ENCODE data around the gene NPIPA2. TPM values are rescaled to one million over a fixed set of nuclear protein-coding genes. Genes with fewer than 3 reads are reported as not detected.
"Not testable (repeated sequence)": the region's sequence is repeated elsewhere in the genome, so short reads cannot be mapped to it uniquely, and the experiment has no call there.

NPIPA2 gene
- 4.1 TPM for polyA plus RNA-seq (2013, experiment 1 of 4)
- polyA plus RNA-seq (2013, experiment 2 of 4): 9.3 TPM
- polyA plus RNA-seq (2013, experiment 3 of 4): 10.2 TPM
- 5.6 TPM for polyA plus RNA-seq (2013, experiment 4 of 4)

DNA sequence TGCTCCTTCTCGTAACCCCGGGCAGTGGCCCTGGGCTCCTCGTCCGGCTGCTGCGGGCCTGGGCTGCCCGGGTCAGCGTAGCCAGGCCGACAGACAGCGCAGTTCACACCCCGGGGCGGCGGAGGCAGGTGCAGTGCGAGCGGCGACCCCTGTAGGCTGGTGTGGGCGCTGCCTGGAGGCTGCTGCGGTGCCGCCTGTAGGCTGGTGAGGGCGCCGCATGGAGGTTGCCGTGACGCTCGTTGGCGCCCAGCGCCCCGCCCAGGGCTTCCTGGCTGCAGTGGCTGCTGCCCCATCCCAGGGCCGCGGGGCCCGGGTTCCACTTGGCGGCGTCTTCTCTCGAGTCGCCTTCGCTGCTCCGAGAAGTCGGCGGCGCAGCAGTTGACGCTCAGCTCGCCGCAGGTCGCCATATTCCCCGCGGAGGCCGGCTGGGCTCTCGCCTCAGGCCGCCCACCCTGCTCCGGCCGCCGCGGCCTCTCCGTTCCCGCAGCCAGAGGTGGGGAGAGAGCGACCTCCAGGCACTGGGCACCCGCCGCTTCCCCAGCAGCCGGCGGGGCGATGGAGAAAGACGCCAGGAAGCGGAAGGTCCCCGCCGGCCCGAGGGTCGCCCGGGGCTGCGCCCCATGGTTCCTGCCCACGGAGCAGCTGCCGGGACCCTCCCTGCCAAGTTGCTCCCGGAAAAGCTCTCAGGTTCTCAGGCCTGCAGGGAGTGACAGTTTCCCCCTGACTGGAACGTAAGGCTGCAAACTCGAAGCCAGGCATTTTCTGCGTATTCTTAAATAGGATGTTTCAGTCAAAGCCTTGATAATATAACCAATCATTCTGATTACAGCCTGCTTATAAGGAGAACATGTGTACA is at the start of gene NPIPA2:
Gene NPIPA2 (plus strand): TSS at position 261 of the 856 bp plus-strand sequence. CDS start 5,533 bp downstream, outside the sequence.
- H3K4me3 ChIP-seq (ENCODE audit: insufficient read depth, low read depth, low read length); H3K4me1 ChIP-seq (ENCODE audit: control insufficient read depth, insufficient read depth, low read length); H3K27me3 ChIP-seq (ENCODE audit: control insufficient read depth, insufficient read depth, low read length, poor library complexity, severe bottlenecking); H3K27ac ChIP-seq (ENCODE audit: insufficient read depth, low read depth, low read length, poor library complexity, severe bottlenecking); H3K9me3 ChIP-seq (ENCODE audit: control insufficient read depth, low read length); H3K36me3 ChIP-seq (ENCODE audit: control insufficient read depth, insufficient read depth, low read length): not testable (repeated sequence)
- WGBS, 2 experiments: no CpG with 5 or more reads among the region's 73 CpGs

DNA sequence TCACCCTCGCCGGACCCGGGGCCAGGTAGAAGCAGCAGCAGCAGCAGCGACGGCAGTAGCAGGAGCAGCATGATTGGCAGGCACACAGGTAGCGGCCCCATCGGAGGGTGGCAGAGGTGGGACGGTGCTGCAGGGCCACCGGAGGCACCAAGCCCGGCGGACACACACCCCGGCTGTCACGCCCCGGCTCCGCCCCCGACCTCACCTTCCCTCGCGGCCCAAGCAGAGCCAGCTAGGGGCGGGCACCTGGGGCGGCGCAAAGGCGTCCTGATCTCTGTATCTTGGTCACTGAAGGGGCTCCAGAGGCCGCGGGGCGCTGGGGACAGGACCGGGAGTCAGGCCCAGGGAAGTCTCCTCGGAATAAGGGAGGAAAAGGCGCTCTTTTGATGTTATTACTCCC is 48.2 kb upstream of the NPIPA2 start, which contains the start of gene PLA2G10:
Gene PLA2G10 (minus strand): TSS at position 180 of the 400 bp plus-strand sequence. CDS start 79 bp downstream, at position 101.
- H3K27me3 ChIP-seq (ENCODE audit: control insufficient read depth, insufficient read depth, low read length, poor library complexity, severe bottlenecking); H3K36me3 ChIP-seq (ENCODE audit: control insufficient read depth, insufficient read depth, low read length); H3K9me3 ChIP-seq (ENCODE audit: control insufficient read depth, low read length); H3K4me1 ChIP-seq (ENCODE audit: control insufficient read depth, insufficient read depth, low read length); H3K4me3 ChIP-seq (ENCODE audit: insufficient read depth, low read depth, low read length); H3K27ac ChIP-seq (ENCODE audit: insufficient read depth, low read depth, low read length, poor library complexity, severe bottlenecking): not testable (repeated sequence)
- no CpG with 5 or more reads among the region's 28 CpGs for WGBS, 2 experiments

DNA sequence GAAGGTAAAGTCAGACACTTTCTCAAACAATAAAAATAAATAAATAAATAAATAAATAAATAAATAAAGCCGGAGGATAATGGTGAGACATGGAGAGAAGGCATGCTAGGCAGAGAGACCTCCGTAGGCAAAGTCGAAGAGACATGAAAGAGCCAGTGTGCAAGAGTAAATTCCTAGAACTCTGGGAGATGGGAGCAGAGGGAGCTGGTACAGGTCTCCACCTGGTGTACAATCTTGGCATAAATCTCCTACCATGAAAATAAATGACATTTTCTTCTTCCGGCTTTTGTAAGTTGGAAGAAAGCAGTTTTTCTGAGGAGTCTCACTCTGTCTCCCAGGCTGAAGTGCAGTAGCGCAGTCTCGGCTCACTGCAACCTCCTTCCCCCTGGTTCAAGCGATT is 40.5 kb upstream of the NPIPA2 start:
- not testable (repeated sequence) for H3K36me3 ChIP-seq (ENCODE audit: control insufficient read depth, insufficient read depth, low read length); H3K27me3 ChIP-seq (ENCODE audit: control insufficient read depth, insufficient read depth, low read length, poor library complexity, severe bottlenecking); H3K9me3 ChIP-seq (ENCODE audit: control insufficient read depth, low read length); H3K4me1 ChIP-seq (ENCODE audit: control insufficient read depth, insufficient read depth, low read length); H3K27ac ChIP-seq (ENCODE audit: insufficient read depth, low read depth, low read length, poor library complexity, severe bottlenecking); H3K4me3 ChIP-seq (ENCODE audit: insufficient read depth, low read depth, low read length)
- no CpG with 5 or more reads among the region's 7 CpGs for WGBS, 2 experiments

GRCh38 chr16:14702672-14703071 is 39.7 kb upstream of the NPIPA2 start:
- H3K4me1 ChIP-seq (ENCODE audit: control insufficient read depth, insufficient read depth, low read length); H3K27ac ChIP-seq (ENCODE audit: insufficient read depth, low read depth, low read length, poor library complexity, severe bottlenecking); H3K4me3 ChIP-seq (ENCODE audit: insufficient read depth, low read depth, low read length); H3K36me3 ChIP-seq (ENCODE audit: control insufficient read depth, insufficient read depth, low read length); H3K9me3 ChIP-seq (ENCODE audit: control insufficient read depth, low read length); H3K27me3 ChIP-seq (ENCODE audit: control insufficient read depth, insufficient read depth, low read length, poor library complexity, severe bottlenecking): not testable (repeated sequence)
- no CpG with 5 or more reads among the region's 11 CpGs for WGBS, 2 experiments

DNA sequence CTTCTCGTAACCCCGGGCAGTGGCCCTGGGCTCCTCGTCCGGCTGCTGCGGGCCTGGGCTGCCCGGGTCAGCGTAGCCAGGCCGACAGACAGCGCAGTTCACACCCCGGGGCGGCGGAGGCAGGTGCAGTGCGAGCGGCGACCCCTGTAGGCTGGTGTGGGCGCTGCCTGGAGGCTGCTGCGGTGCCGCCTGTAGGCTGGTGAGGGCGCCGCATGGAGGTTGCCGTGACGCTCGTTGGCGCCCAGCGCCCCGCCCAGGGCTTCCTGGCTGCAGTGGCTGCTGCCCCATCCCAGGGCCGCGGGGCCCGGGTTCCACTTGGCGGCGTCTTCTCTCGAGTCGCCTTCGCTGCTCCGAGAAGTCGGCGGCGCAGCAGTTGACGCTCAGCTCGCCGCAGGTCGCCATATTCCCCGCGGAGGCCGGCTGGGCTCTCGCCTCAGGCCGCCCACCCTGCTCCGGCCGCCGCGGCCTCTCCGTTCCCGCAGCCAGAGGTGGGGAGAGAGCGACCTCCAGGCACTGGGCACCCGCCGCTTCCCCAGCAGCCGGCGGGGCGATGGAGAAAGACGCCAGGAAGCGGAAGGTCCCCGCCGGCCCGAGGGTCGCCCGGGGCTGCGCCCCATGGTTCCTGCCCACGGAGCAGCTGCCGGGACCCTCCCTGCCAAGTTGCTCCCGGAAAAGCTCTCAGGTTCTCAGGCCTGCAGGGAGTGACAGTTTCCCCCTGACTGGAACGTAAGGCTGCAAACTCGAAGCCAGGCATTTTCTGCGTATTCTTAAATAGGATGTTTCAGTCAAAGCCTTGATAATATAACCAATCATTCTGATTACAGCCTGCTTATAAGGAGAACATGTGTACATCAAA is 38.9 kb upstream of the NPIPA2 start, which contains the start of gene NPIPA3:
Gene NPIPA3 (plus strand): TSS at position 256 of the 856 bp plus-strand sequence. CDS start 5,533 bp downstream, outside the sequence.
- not testable (repeated sequence) for H3K27me3 ChIP-seq (ENCODE audit: control insufficient read depth, insufficient read depth, low read length, poor library complexity, severe bottlenecking); H3K27ac ChIP-seq (ENCODE audit: insufficient read depth, low read depth, low read length, poor library complexity, severe bottlenecking); H3K4me1 ChIP-seq (ENCODE audit: control insufficient read depth, insufficient read depth, low read length); H3K9me3 ChIP-seq (ENCODE audit: control insufficient read depth, low read length); H3K36me3 ChIP-seq (ENCODE audit: control insufficient read depth, insufficient read depth, low read length); H3K4me3 ChIP-seq (ENCODE audit: insufficient read depth, low read depth, low read length)
- no CpG with 5 or more reads among the region's 73 CpGs for WGBS, 2 experiments

DNA sequence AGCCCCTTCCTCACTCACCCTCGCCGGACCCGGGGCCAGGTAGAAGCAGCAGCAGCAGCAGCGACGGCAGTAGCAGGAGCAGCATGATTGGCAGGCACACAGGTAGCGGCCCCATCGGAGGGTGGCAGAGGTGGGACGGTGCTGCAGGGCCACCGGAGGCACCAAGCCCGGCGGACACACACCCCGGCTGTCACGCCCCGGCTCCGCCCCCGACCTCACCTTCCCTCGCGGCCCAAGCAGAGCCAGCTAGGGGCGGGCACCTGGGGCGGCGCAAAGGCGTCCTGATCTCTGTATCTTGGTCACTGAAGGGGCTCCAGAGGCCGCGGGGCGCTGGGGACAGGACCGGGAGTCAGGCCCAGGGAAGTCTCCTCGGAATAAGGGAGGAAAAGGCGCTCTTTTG is 9.1 kb upstream of the NPIPA2 start:
- no CpG with 5 or more reads among the region's 28 CpGs for WGBS, 2 experiments
- H3K27ac ChIP-seq (ENCODE audit: insufficient read depth, low read depth, low read length, poor library complexity, severe bottlenecking); H3K27me3 ChIP-seq (ENCODE audit: control insufficient read depth, insufficient read depth, low read length, poor library complexity, severe bottlenecking); H3K4me1 ChIP-seq (ENCODE audit: control insufficient read depth, insufficient read depth, low read length); H3K4me3 ChIP-seq (ENCODE audit: insufficient read depth, low read depth, low read length); H3K36me3 ChIP-seq (ENCODE audit: control insufficient read depth, insufficient read depth, low read length); H3K9me3 ChIP-seq (ENCODE audit: control insufficient read depth, low read length): not testable (repeated sequence)

GRCh38 chr16:14740832-14741385 is 1.4 kb upstream of the NPIPA2 start:
- not testable (repeated sequence) for H3K27ac ChIP-seq (ENCODE audit: insufficient read depth, low read depth, low read length, poor library complexity, severe bottlenecking); H3K4me1 ChIP-seq (ENCODE audit: control insufficient read depth, insufficient read depth, low read length); H3K36me3 ChIP-seq (ENCODE audit: control insufficient read depth, insufficient read depth, low read length); H3K4me3 ChIP-seq (ENCODE audit: insufficient read depth, low read depth, low read length); H3K9me3 ChIP-seq (ENCODE audit: control insufficient read depth, low read length); H3K27me3 ChIP-seq (ENCODE audit: control insufficient read depth, insufficient read depth, low read length, poor library complexity, severe bottlenecking)
- no CpG with 5 or more reads among the region's 10 CpGs for WGBS, 2 experiments

DNA sequence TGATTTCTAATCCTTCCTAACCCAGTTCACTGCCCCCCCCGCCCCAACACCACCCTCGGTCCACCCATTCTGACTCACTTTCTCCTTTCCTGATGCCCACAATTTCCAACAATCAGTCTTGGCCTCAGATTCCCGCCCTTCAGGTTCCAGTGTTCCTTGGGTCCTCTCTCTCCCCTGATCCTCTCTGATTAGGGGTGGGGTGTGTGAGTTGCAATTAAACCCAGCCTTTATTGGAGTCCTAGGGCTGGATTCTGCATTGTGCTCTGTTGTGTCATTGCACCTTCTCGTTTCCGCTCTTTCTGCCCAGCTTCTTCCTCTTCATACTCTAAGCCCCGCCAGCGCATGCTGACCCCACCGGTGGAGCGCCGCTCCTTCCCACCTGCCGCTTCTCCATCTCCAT is 539 bp upstream of the NPIPA2 start:
- H3K27ac ChIP-seq (ENCODE audit: insufficient read depth, low read depth, low read length, poor library complexity, severe bottlenecking); H3K4me3 ChIP-seq (ENCODE audit: insufficient read depth, low read depth, low read length); H3K9me3 ChIP-seq (ENCODE audit: control insufficient read depth, low read length); H3K27me3 ChIP-seq (ENCODE audit: control insufficient read depth, insufficient read depth, low read length, poor library complexity, severe bottlenecking); H3K4me1 ChIP-seq (ENCODE audit: control insufficient read depth, insufficient read depth, low read length); H3K36me3 ChIP-seq (ENCODE audit: control insufficient read depth, insufficient read depth, low read length): not testable (repeated sequence)
- WGBS, 2 experiments: no CpG with 5 or more reads among the region's 11 CpGs

- H3K27me3 ChIP-seq (ENCODE audit: control insufficient read depth, insufficient read depth, low read length, poor library complexity, severe bottlenecking); H3K27ac ChIP-seq (ENCODE audit: insufficient read depth, low read depth, low read length, poor library complexity, severe bottlenecking): not testable (repeated sequence)
- no CpG with 5 or more reads among the region's 2 CpGs for WGBS, 2 experiments
These were observed 31.3 kb downstream of the NPIPA2 start for GRCh38 chr16:14773654-14774053.

DNA sequence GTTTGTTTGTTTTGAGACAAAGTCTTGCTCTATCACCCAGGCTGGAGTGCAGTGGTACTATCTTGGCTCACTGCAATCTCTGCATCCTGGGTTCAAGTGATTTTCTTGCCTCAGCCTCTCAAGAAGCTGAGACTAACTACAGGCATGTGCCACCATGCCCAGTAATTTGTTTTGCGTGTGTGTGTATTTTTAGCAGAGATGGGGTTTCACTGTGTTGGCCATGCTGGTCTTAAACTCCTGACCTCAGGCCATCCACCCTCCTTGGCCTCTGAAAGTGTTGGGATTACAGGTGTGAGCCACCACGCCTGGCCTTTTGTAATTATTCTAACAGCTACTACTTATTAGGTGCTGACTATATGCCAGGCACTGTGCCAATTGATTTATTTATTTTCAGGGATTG is 33.3 kb downstream of the NPIPA2 start:
- not testable (repeated sequence) for H3K27me3 ChIP-seq (ENCODE audit: control insufficient read depth, insufficient read depth, low read length, poor library complexity, severe bottlenecking); H3K36me3 ChIP-seq (ENCODE audit: control insufficient read depth, insufficient read depth, low read length); H3K4me3 ChIP-seq (ENCODE audit: insufficient read depth, low read depth, low read length); H3K4me1 ChIP-seq (ENCODE audit: control insufficient read depth, insufficient read depth, low read length); H3K27ac ChIP-seq (ENCODE audit: insufficient read depth, low read depth, low read length, poor library complexity, severe bottlenecking); H3K9me3 ChIP-seq (ENCODE audit: control insufficient read depth, low read length)
- WGBS, 2 experiments: no CpG with 5 or more reads among the region's 2 CpGs

More at GRCh38 chr16:14773654-14774053, 31.3 kb downstream of the NPIPA2 start:
- H3K4me1 ChIP-seq (ENCODE audit: control insufficient read depth, insufficient read depth, low read length); H3K9me3 ChIP-seq (ENCODE audit: control insufficient read depth, low read length); H3K36me3 ChIP-seq (ENCODE audit: control insufficient read depth, insufficient read depth, low read length); H3K4me3 ChIP-seq (ENCODE audit: insufficient read depth, low read depth, low read length): not testable (repeated sequence)

Data from ectodermal cell (in vitro differentiated cells).